ENCODE measurements around the gene TMEFF2.

- TF ChIP-seq CTCF (IDR thresholded peaks at IDR 0.05) (no peak), POLR2A (IDR thresholded peaks at IDR 0.05) (no peak)
These were observed 33.0 kb downstream of the TMEFF2 start for GRCh38 chr2:192161656-192162290.
